GM18873 (cell line): ENCODE results near the gene NIPBL.
"Not testable (repeated sequence)": the region's sequence is repeated elsewhere in the genome, so short reads cannot be mapped to it uniquely, and the experiment has no call there.

Source experiments
- ATAC-seq: cut with Tn5 transposase; IDR thresholded peaks from one replicate; pipeline ENCODE4 v1.9.1; 2021; ENCODE audit warnings: mild to moderate bottlenecking, moderate library complexity, moderate number of reproducible peaks; ENCODE audit not compliant: unreplicated experiment, low FRiP score

The NIPBL gene

DNA sequence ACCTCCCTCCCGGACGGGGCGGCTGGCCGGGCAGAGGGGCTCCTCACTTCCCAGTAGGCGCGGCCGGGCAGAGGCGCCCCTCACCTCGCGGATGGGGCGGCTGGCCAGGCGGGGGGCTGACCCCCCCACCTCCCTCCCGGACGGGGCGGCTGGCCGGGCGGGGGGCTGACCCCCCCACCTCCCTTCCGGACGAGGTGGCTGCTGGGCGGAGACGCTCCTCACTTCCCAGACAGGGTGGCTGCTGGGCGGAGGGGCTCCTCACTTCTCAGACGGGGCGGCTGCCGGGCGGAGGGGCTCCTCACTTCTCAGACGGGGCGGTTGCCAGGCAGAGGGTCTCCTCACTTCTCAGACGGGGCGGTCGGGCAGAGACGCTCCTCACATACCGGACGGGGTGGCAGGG is 136.6 kb downstream of the NIPBL start:
- not testable (repeated sequence) for ATAC-seq

DNA sequence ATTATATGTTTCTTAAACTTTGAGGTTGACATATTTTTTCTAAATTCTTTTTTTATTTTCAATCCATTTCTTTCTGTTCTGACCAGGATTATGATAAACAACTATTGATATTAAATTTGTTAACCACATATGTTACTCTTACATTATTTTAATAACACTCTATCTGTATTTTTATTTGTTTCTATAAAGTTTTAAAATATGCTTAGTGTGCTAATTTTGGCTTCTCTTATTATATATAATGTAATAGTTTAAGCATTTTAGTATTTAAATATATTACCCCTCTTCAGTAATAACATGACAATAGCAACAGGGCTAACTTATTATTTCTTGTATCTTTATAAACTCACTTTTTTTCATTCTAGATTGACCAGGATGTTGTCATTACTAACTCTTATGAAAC is 137.8 kb downstream of the NIPBL start:
- no peak for ATAC-seq

GRCh38 chr5:37015795-37016666 is 139.5 kb downstream of the NIPBL start:
- no peak for ATAC-seq

DNA sequence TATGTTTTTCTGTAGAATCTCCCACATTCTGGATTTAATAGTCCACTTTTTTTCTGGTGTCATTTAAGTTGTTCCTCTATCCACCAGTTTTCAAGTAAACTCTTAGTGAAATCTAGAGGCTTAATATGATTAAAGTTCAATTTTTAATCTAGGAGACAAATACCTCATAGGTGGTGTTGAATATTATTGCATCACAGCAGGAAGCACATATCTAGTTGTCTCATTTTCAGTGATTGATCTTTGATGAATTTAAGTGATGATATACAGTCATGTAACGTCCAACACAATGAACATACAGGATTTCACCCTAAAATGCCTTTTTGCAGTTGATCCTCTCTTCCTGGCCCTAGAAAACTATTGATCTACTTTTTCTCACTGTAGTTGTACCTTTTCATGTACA is 152.3 kb downstream of the NIPBL start:
- ATAC-seq: no peak

GRCh38 chr5:37029436-37029835 is 152.9 kb downstream of the NIPBL start:
- ATAC-seq: no peak

DNA sequence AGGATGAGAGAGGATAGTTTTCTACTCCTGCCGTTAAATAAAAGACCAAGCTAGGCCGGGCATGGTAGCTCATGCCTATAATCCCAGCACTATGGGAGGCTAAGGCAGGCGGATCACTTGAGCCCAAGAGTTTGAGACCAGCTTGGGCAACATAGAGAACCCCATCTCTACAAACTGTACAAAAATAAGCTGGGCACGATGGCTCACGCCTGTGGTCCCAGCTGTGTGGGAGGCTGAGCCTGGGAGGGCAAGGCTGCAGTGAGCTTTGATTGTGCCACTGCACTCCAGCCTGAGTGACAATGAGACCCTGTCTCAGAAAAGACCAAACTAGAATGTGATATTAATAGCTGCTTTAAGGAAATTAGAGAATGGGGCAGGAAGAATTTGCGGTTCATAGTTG is 158.4 kb downstream of the NIPBL start:
- no peak for ATAC-seq

GRCh38 chr5:37037840-37038239 is 161.3 kb downstream of the NIPBL start:
- no peak for ATAC-seq

DNA sequence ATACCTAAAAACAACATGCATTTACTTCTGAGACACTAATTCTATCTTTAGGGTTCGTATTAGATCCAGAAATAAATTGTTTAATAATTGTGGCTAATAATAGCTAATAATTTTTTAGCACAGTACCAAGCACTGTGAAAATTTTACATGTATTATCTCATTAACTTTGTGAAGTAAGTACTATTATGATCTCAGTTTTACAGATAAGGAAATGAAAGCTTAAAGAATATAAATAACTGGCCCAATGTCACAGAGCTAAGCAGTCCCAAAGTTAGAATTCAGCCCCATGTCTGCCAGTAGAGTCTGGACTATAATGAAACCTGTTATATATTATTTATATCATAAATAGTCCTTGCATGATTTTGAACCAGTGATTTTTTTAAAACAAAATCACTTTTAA is 163.3 kb downstream of the NIPBL start:
- no peak for ATAC-seq

DNA sequence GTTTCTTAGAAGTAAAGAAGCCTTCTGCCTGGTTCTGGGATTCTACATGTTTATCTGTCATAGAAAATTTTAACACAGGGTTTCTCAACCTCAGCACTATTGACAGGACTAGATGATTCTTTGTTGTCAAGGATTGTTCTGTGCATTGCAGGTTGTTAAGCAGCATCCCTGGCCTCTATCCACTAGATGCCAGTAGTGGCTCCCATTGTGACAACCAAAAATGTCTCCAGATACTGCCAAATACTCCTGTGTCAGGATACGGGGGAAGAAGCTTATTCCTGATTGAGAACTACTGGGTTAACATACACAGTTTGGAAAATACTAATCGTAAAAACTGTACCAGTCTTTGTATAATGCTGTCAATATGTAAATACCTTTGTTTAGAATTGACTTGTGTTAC is 167.1 kb downstream of the NIPBL start:
- ATAC-seq: no peak

- no peak for ATAC-seq
Observed at GRCh38 chr5:37044120-37044519, 167.6 kb downstream of the NIPBL start.

DNA sequence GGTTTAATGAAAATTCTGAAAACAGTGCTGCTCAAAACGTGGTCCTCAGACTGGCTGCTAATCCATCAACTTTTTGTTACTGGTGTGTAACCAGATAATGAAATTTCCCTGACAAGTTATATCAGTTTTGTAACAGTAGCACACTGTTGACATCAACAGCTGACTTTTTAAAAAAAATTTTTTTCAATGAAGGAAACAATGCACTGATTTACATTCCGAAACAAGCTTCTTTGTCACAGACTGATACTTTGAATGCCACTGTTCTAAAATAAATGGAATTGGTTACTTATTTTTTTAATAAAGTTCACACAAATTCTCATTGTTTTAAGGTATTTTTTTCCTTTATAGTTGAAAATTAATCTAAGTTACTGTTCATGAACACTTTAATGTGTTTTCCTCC is 169.1 kb downstream of the NIPBL start:
- no peak for ATAC-seq

DNA sequence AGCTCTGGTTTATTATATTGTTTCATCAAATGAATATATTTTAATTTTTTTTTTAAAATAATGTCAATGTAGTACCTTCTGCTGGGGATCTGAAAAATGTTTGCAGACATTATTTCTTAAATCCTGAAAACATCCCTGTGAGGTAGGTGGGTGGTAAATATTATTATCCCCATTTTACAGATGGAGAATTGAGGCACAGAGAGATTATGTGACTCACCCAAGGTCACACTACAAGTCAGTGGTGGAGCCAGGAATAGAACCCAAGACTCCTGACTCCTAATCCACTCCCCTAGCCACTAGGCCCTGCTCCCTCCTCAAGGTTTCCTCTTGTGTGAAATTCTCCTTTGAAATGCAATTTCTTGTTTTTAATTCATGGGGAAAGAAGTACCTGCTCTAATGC is 171.4 kb downstream of the NIPBL start:
- ATAC-seq: no peak

GRCh38 chr5:37054391-37054790 is 177.8 kb downstream of the NIPBL start:
- ATAC-seq: no peak

DNA sequence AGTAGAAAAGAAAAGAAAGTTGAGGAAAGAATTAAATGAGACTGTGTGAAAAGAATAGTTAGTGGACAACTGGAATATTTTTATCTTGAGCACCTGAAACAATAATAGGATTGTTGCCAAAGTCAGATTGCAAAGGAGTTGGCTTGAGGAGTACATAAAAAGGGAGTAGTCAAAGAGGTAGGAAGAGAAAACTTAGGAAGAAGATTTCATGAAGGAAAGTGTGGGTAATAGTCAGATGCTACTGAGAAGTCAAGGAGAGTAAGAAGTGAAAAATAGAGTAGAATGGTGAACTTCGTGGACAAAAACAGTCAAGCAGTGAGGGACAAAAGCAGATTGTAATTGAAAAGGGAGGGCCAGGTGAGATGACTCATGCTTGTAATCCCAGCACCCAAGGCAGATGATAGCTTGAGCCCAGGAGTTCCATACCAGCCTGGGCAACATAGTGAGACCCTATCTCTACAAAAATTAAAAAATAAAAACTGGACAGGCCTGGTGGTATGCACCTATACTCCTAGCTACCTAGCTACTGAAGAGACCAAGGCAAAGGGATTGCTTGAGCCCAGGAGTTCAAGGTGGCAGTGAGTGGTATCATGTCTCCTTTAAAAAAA is 178.9 kb downstream of the NIPBL start:
- no peak for ATAC-seq

GRCh38 chr5:37056762-37057161 is 180.2 kb downstream of the NIPBL start:
- ATAC-seq: no peak

- ATAC-seq: no peak
Observed at GRCh38 chr5:37060030-37060429, 183.5 kb downstream of the NIPBL start.

- no peak for ATAC-seq
Observed at GRCh38 chr5:37063739-37064138, 187.2 kb downstream of the NIPBL start.

DNA sequence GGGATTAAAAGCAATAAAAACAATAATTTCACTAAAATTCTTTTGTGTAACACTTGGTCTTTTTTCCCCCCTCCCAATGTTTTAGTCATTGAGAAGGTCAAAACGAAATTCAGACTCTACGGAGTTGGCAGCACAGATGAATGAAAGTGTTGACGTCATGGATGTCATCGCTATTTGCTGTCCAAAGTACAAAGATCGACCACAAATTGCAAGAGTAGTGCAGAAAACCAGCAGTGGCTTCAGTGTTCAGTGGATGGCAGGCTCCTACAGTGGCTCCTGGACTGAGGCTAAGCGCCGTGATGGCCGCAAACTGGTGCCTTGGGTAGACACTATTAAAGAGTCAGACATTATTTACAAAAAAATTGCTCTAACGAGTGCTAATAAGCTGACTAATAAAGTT is 187.9 kb downstream of the NIPBL start:
- no peak for ATAC-seq

- ATAC-seq: no peak
Observed at GRCh38 chr5:37071487-37071886, 194.9 kb downstream of the NIPBL start.

DNA sequence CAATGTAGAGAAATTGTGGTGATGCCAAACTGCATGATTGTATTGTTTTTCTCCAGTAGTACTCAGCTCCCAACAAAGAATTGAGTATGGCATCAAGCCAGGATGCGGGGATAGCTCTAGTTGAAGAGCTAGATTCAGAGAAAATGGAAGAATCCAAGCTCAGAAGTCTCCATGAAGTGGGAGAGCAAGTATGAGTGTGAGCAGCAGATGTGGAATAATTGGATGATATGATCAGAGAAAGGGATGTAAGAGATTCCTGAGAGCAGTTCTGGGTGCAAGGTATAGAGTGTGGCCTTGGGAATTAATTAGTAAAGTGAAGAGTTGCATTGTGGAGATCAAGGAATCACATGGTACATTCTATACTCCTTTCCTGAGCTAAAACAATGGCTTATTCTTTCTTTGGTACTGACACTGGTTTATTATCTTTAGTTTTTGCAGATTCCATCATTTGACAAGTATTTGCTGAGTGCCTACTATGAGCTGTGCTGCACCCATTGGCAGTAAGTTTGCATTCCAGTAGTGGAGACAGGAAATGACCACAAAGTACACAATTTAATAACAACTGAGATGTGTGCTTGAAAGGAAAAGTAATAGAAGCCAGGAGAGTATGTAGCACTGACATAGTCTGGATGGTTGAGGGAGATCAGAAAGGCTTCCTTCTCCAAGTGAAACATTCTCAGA is 195.5 kb downstream of the NIPBL start:
- ATAC-seq: no peak

GRCh38 chr5:37075399-37075950 is 198.9 kb downstream of the NIPBL start:
- ATAC-seq: no peak
